Transverse colon (tissue), 4 donors: ENCODE data around the gene NAALADL2. TPM values are rescaled to one million over a fixed set of nuclear protein-coding genes. Genes with fewer than 3 reads are reported as not detected.
"Not testable (repeated sequence)": the region's sequence is repeated elsewhere in the genome, so short reads cannot be mapped to it uniquely, and the experiment has no call there.

Experiments
- DNase-seq: peaks from one replicate; pipeline ENCODE4 v3.0.0-alpha.2; 2019
- H3K27ac ChIP-seq, 4 donors: fragments of 200-600 bp; sonication (generic); 2 replicates each; pipeline ENCODE4 v1.5.1; 2016 to 2018; ENCODE audit warnings: inconsistent platforms in 4 of 4
- H3K27me3 ChIP-seq: fragments of 200-600 bp; sonication (generic); 2 replicates; pipeline ENCODE4 v1.5.1; 2017; ENCODE audit warnings: inconsistent platforms
- H3K36me3 ChIP-seq, 4 donors: fragments of 200-600 bp; sonication (generic); 2 replicates each; pipeline ENCODE4 v1.5.1; 2017 to 2019; ENCODE audit warnings: inconsistent platforms in 4 of 4
- H3K4me1 ChIP-seq, 4 donors: fragments of 200-600 bp; sonication (generic); 2 replicates each; pipeline ENCODE4 v1.5.1; 2017 to 2020; ENCODE audit warnings: inconsistent platforms in 4 of 4
- H3K4me3 ChIP-seq, 4 donors: fragments of 200-600 bp; sonication (generic); 1 replicate in 1 of 4; 2 replicates in 3 of 4; pipeline versions ENCODE4 v1.5.1 to v1.6.1; 2017 to 2019; ENCODE audit warnings: inconsistent platforms in 4 of 4
- H3K9me3 ChIP-seq, 2 donors: fragments of 200-600 bp; sonication (generic); 2 replicates each; pipeline ENCODE4 v1.5.1; 2017 to 2019; ENCODE audit warnings: inconsistent platforms in 2 of 2
- EP300 ChIP-seq: sonication (generic); formaldehyde crosslinking; IDR thresholded peaks from one replicate; pipeline ENCODE4 v1.6.1; 2017; ENCODE audit warnings: antibody characterized with exemption, low read depth
- POLR2A ChIP-seq: fragments of 450-650 bp; IDR thresholded peaks from one replicate; pipeline ENCODE4 v1.6.1; 2016; ENCODE audit warnings: antibody characterized with exemption, mild to moderate bottlenecking, moderate library complexity
- POLR2AphosphoS5 ChIP-seq, 3 donors: sonication (generic); formaldehyde crosslinking; IDR thresholded peaks; one replicate each; pipeline ENCODE4 v1.6.1; 2016; ENCODE audit warnings: antibody characterized with exemption in 3 of 3
- WGBS, 2 donors: methylation state at CpG; one replicate each; pipeline ENCODE4 v1.1.5; 2018; ENCODE audit warnings: low coverage in 1 of 2; 5-methylcytosine and 5-hydroxymethylcytosine counted together
- in situ Hi-C, 4 donors: fragments of 200-750 bp; cut with MboI; loops; one replicate each; pipeline versions ENCODE4 v1.15.0 to v1.15.1; 2017; ENCODE audit warnings: low sequenced_read_pairs in 3 of 4, low pct_ligation_motif_present in 1 of 4, low pct_unique_long_range_greater_than_20kb in 1 of 4
- intact Hi-C: fragments of 100-400 bp; cut with DNase I; formaldehyde crosslinking; loops from one replicate; pipeline ENCODE4 v1.15.1; 2023; ENCODE audit warnings: low total_unique reads
- total RNA-seq, 4 donors: library from RNA; depleted of rRNA; stranded (reverse); fragments of >200 nt; gene quantifications; one replicate each; pipeline ENCODE4 v1.1.0, GENCODE V29; 2016
- TF ChIP-seq, protein P1 (sequence below), 5 experiments: fragments of 200-600 bp in 3 of 5; fragments of 450-650 bp in 2 of 5; sonication (generic) in 3 of 5; IDR thresholded peaks; 1 replicate in 2 of 5; 2 replicates in 3 of 5; pipeline ENCODE4 v1.5.1; 2016 to 2017; ENCODE audit warnings: antibody characterized with exemption in 5 of 5, inconsistent platforms in 3 of 5, mild to moderate bottlenecking in 2 of 5, moderate library complexity in 1 of 5

The NAALADL2 gene
- total RNA-seq, 4 donors from 2014 or later = 10.1 to 22.7 (median 15.1) TPM

DNA sequence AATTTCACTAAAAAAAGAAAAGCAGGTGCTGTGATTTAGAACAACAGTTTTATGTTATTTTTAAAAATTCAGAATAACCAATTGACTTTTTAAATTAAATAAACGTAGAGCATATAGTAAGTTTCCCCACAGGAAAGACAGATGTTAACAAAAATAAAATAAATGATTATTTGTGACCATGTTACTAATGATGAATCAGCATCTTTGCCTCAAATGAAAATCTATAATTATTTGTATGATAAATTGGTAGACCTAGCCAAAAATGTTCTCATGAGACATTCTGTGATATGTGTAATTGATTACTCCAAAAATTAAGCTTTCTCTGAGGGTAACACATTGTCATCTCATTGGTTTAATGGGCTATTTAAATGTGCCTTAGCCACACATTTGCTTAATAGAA lies 948.0 kb downstream of the NAALADL2 start:
- Histone ChIP-seq H3K4me3 (no peak overlapping the region), H3K4me1 (no peaks in the 10 kb centered on the region), H3K36me3 (no peaks in the 10 kb centered on the region), H3K9me3 (no peaks in the 10 kb centered on the region), H3K27ac (no peak overlapping the region), H3K27me3 (no peaks in the 10 kb centered on the region)
- no peak for DNase-seq
- TF ChIP-seq, protein P1, sequence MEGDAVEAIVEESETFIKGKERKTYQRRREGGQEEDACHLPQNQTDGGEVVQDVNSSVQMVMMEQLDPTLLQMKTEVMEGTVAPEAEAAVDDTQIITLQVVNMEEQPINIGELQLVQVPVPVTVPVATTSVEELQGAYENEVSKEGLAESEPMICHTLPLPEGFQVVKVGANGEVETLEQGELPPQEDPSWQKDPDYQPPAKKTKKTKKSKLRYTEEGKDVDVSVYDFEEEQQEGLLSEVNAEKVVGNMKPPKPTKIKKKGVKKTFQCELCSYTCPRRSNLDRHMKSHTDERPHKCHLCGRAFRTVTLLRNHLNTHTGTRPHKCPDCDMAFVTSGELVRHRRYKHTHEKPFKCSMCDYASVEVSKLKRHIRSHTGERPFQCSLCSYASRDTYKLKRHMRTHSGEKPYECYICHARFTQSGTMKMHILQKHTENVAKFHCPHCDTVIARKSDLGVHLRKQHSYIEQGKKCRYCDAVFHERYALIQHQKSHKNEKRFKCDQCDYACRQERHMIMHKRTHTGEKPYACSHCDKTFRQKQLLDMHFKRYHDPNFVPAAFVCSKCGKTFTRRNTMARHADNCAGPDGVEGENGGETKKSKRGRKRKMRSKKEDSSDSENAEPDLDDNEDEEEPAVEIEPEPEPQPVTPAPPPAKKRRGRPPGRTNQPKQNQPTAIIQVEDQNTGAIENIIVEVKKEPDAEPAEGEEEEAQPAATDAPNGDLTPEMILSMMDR (IDR thresholded peaks at IDR 0.05) = no peak
- no peak for TF ChIP-seq POLR2A
- TF ChIP-seq POLR2AphosphoS5 (IDR thresholded peaks at IDR 0.05) = no peak
- TF ChIP-seq EP300 = no peak
- 60 to 73% methylated on average over 1 of the region's 1 CpG for WGBS, 2 donors
- intact Hi-C loops = no loop called here
- in situ Hi-C loops = no loop called here

DNA sequence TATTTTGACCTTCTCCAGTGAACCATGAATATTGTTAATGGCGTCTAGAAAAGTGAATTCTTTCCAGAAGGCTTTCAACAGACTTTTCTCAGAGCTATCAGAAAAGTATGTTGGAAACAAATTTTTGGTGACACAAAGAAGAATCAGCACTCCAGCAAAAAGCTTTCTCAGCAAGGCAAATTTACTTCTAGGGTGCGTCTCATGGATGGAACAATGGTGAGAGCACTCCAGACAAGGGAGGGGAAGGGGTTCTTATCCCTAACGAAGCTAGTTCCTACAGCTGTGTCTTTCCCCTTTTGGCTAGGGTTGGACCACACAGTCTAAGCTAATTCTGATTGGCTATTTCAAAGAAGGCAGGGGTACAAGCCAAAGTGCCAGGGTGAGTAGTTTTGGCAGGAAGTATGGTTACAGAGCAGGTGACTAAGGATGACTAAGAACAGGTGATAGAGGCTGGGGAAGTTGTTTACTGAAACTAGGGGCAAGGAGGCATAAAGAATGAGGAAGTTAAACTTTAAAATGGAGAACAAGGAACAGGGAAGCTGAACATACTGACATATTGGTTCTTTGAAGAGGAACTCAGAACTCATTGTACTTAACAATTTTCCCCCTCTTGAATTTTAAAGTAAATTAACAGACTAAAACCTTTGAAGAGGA lies 959.8 kb downstream of the NAALADL2 start:
- in situ Hi-C loops = no loop called here
- Histone ChIP-seq H3K36me3 (no peaks in the 10 kb centered on the region), H3K9me3 (peaks cover 19 to 26% of the 10 kb centered on the region in 2 donors), H3K4me3 (no peak overlapping the region), H3K27ac (no peak overlapping the region), H3K27me3 (no peaks in the 10 kb centered on the region), H3K4me1 (no peaks in the 10 kb centered on the region)
- intact Hi-C loops = no loop called here
- 82 to 86% methylated on average over 3 of the region's 3 CpGs for WGBS, 2 donors
- TF ChIP-seq EP300 (no peak), POLR2AphosphoS5 (IDR thresholded peaks at IDR 0.05) (no peak), POLR2A (no peak)
- TF ChIP-seq, protein P1 (IDR thresholded peaks at IDR 0.05) = no peak
- DNase-seq = no peak

DNA sequence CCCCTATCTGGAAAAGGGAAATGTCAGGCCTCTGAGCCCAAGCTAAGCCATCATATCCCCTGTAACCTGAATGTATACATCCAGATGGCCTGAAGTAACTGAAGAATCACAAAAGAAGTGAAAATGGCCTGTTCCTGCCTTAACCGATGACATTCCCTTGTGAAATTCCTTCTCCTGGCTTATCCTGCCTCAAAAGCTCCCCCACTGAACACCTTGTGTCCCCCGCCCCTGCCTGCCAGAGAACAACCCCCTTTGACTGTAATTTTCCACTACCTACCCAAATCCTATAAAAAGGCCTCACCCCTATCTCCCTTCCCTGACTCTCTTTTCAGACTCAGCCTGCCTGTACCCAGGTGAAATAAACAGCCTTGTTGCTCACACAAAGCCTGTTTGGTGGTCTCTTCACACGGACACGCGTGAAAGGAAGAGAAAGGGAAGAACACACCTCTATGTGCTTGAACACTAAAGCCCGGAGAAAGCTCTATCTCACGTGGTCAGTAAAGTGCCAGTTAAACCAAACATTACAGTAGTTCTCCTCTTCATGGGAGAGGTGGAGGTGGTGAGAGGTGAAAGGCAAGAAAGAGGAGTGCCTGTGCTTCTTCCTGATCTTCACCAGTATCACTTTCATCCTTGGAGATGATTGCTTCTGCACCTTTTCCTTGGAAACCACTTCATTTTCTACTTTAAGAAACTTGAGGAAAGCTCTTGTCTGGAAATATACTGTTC lies 963.8 kb downstream of the NAALADL2 start:
- H3K27ac ChIP-seq, DNase-seq, H3K4me3 ChIP-seq, H3K27me3 ChIP-seq, H3K36me3 ChIP-seq, intact Hi-C loops, H3K4me1 ChIP-seq, in situ Hi-C loops: not testable (repeated sequence)
- WGBS, 2 donors = 90 to 92% methylated on average over 4 to 7 of the region's 7 CpGs
- H3K9me3 ChIP-seq = peaks cover 19 to 20% of the 10 kb centered on the region in 2 donors

DNA sequence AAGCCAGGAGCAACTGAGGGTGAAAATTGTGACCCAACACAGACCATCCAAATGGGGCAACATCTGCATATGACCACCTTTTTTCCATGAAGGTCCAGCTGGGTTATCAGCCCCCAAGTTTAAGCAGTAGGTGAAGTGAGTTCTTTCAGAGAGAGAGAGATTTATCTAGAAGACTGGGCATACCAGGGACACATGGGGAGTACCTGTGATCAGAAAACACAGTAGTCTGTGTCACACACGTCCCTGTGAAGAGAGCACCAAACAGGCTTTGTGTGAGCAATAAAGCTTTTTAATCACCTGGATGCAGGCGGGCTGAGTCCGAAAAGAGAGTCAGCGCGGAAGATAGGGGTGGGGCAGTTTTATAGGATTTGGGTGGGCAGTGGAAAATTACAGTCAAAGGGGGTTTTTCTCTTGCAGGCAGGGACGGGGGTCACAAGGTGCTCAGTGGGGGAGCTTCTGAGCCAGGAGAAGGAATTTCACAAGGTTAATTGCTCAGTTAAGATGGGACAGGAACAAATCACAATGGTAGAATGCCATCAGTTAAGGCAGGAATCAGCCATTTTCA lies 966.0 kb downstream of the NAALADL2 start:
- H3K4me3 ChIP-seq, intact Hi-C loops, H3K9me3 ChIP-seq, H3K27ac ChIP-seq, in situ Hi-C loops, H3K36me3 ChIP-seq, H3K27me3 ChIP-seq, DNase-seq, H3K4me1 ChIP-seq: not testable (repeated sequence)
- 76 to 89% methylated on average over 6 of the region's 6 CpGs for WGBS, 2 donors

DNA sequence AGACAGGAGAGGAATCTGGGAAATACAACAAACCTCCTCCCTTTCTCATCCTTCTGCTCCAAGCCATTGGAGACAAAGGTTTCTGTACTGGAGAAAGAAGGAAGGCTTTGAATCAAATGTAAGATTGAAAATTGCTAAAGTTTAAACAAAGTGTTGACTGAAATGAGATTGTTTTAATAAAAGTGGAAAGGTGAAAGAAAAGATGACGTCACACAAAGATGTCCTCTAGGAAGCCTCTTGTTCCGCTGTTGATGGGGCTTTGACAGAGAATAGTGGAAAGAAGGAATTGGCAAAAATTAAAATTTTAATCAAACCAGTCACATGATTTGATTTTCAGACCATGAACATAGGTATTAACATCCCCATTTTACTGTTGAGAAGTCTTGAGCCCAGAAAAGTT lies 967.6 kb downstream of the NAALADL2 start:
- H3K27me3 ChIP-seq = no peaks in the 10 kb centered on the region
- no peaks in the 10 kb centered on the region for H3K36me3 ChIP-seq
- no peaks in the 10 kb centered on the region for H3K4me1 ChIP-seq
- no peak overlapping the region for H3K4me3 ChIP-seq
- TF ChIP-seq POLR2A (no peak), POLR2AphosphoS5 (IDR thresholded peaks at IDR 0.05) (no peak), EP300 (no peak)
- TF ChIP-seq, protein P1 (IDR thresholded peaks at IDR 0.05) = no peak
- intact Hi-C loops (no loop called here), in situ Hi-C loops (no loop called here)
- 90 to 92% methylated on average over 2 of the region's 2 CpGs for WGBS, 2 donors
- no peak overlapping the region for H3K27ac ChIP-seq
- H3K9me3 ChIP-seq = no peaks in the 10 kb centered on the region
- DNase-seq = no peak

DNA sequence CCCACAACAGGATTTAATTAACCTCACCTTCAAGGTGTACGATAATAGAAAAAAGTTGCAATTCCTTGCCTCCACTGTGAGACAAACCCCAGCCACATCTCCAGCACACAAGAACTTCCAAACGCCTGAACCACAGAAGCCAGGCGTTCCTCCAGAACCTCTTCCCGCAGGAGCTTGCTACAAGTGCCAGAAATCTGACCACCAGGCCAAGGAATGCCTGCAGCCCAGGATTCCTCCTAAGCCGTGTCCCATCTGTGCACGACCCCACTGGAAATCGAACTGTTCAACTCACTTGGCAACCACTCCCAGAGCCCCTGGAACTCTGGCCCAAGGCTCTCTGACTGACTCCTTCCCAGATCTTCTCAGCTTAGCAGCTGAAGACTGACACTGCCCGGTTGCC lies 970.7 kb downstream of the NAALADL2 start:
- H3K4me3 ChIP-seq, H3K9me3 ChIP-seq, DNase-seq, H3K27me3 ChIP-seq, H3K36me3 ChIP-seq, in situ Hi-C loops, intact Hi-C loops, H3K4me1 ChIP-seq, H3K27ac ChIP-seq: not testable (repeated sequence)
- 60 to 87% methylated on average over 3 to 8 of the region's 8 CpGs for WGBS, 2 donors

DNA sequence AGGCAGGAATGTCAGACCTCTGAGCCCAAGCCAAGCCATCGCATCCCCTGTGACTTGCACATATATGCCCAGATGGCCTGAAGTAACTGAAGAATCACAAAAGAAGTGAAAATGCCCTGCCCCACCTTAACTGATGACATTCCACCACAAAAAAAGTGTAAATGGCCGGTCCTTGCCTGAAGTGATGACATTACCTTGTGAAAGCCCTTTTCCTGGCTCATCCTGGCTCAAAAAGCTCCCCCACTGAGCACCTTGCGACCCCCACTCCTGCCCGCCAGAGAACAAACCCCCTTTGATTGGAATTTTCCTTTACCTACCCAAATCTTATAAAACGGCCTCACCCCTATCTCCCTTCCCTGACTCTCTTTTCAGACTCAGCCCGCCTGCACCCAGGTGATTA lies 976.6 kb downstream of the NAALADL2 start:
- H3K27me3 ChIP-seq, intact Hi-C loops, H3K4me3 ChIP-seq, in situ Hi-C loops, H3K36me3 ChIP-seq, H3K9me3 ChIP-seq, H3K4me1 ChIP-seq, DNase-seq, H3K27ac ChIP-seq: not testable (repeated sequence)
- 87 to 89% methylated on average over 4 to 6 of the region's 6 CpGs for WGBS, 2 donors
